H1 (cell line): ENCODE results near the gene LIMK1. TPM values are rescaled to one million over a fixed set of nuclear protein-coding genes. Genes with fewer than 3 reads are reported as not detected.

Experiments
- CTCF ChIA-PET: fragments of 300-600 bp; sonication (Branson Sonifier 250); formaldehyde crosslinking; loops from one replicate; lab custom pipeline; 2021; ENCODE audit not compliant: partially characterized antibody; lab: Charles Lee
- POLR2A ChIA-PET: fragments of 300-600 bp; sonication (Branson Sonifier 250); formaldehyde crosslinking; loops from one replicate; lab custom pipeline; 2021; ENCODE audit warnings: inconsistent platforms; ENCODE audit not compliant: partially characterized antibody; lab: Charles Lee
- DNase-seq, 2 experiments: peaks; one replicate each; pipeline versions ENCODE4 v3.0.0 to v3.0.0-alpha.2; 2010 to 2022; ENCODE audit warnings: low spot score in 2 of 2, low read depth in 1 of 2, mixed read lengths in 1 of 2
- FAIRE-seq: peaks from 2 replicates; lab custom pipeline; 2011; peaks lifted over from hg19 to GRCh38; lab: Jason Lieb, UNC
- H2AFZ ChIP-seq: 2 replicates; pipeline ENCODE4 v1.8.1; 2012; ENCODE audit warnings: low read length, inconsistent platforms
- H2AK5ac ChIP-seq: 2 replicates; pipeline ENCODE4 v1.6.1; 2013; ENCODE audit warnings: low read depth, low read length
- H2BK120ac ChIP-seq: replicated peaks from 2 replicates; pipeline ENCODE3; 2013; ENCODE audit warnings: low read depth, low read length, inconsistent platforms
- H2BK12ac ChIP-seq: 2 replicates; pipeline ENCODE4 v1.6.1; 2013; ENCODE audit warnings: low read depth, low read length
- H2BK15ac ChIP-seq: 2 replicates; pipeline ENCODE4 v1.6.1; 2013; ENCODE audit warnings: low read length
- H2BK20ac ChIP-seq: 2 replicates; pipeline ENCODE4 v1.6.1; 2013; ENCODE audit warnings: low read length
- H2BK5ac ChIP-seq: 2 replicates; pipeline ENCODE4 v1.6.1; 2013; ENCODE audit warnings: low read depth, low read length
- H3K14ac ChIP-seq: 2 replicates; pipeline ENCODE4 v1.6.1; 2013; ENCODE audit warnings: inconsistent platforms; ENCODE audit not compliant: insufficient read length
- H3K18ac ChIP-seq: 2 replicates; pipeline ENCODE4 v1.6.1; 2013; ENCODE audit warnings: low read length; ENCODE audit errors: extremely low read depth
- H3K23ac ChIP-seq: 2 replicates; pipeline ENCODE4 v1.6.1; 2013; ENCODE audit warnings: inconsistent platforms; ENCODE audit not compliant: insufficient read length
- H3K23me2 ChIP-seq: 2 replicates; pipeline ENCODE4 v1.6.1; 2013; ENCODE audit warnings: low read depth, low read length
- H3K27ac ChIP-seq: 2 replicates; pipeline ENCODE4 v1.6.1; 2011; ENCODE audit warnings: low read depth, low read length, inconsistent platforms
- H3K27me3 ChIP-seq, 4 experiments: replicated peaks in 1 of 4; 1 replicate in 1 of 4; 2 replicates in 3 of 4; pipeline versions ENCODE4 v1.6.1 to v1.8.1; 2011 to 2013; ENCODE audit warnings: low read length in 3 of 4, mild to moderate bottlenecking in 3 of 4, inconsistent platforms in 2 of 4, mixed read lengths in 2 of 4, moderate library complexity in 1 of 4; ENCODE audit not compliant: control insufficient read depth in 3 of 4, insufficient read depth in 3 of 4; ENCODE audit errors: extremely low read depth in 1 of 4
- H3K36me3 ChIP-seq, 4 experiments: 2 replicates each; pipeline versions ENCODE4 v1.6.1 to v1.8.1; 2011 to 2013; ENCODE audit warnings: mild to moderate bottlenecking in 4 of 4, low read length in 3 of 4, moderate library complexity in 2 of 4, control low read depth in 1 of 4, inconsistent platforms in 1 of 4; ENCODE audit not compliant: insufficient read depth in 4 of 4, control insufficient read depth in 2 of 4
- H3K4ac ChIP-seq: replicated peaks from 2 replicates; pipeline ENCODE3; 2013; ENCODE audit warnings: low read length, low read depth, mixed read lengths, inconsistent platforms; ENCODE audit not compliant: insufficient read length
- H3K4me1 ChIP-seq, 4 experiments: replicated peaks in 1 of 4; 1 replicate in 1 of 4; 2 replicates in 3 of 4; pipeline versions ENCODE4 v1.6.1 to v1.8.1; 2011 to 2013; ENCODE audit warnings: low read length in 3 of 4, inconsistent platforms in 2 of 4, mixed read lengths in 1 of 4; ENCODE audit not compliant: insufficient read depth in 4 of 4, control insufficient read depth in 3 of 4
- H3K4me2 ChIP-seq, 2 experiments: 2 replicates each; pipeline versions ENCODE4 v1.6.1 to v1.8.1; 2011 to 2013; ENCODE audit warnings: low read depth in 2 of 2, low read length in 2 of 2, control low read depth in 1 of 2, inconsistent platforms in 1 of 2, mild to moderate bottlenecking in 1 of 2; ENCODE audit not compliant: insufficient read depth in 1 of 2
- H3K4me3 ChIP-seq, 4 experiments: fragments of 200-600, 300-600 bp in 1 of 4; sonication (generic), shearing (Covaris generic), sonication (Bioruptor Twin) in 1 of 4; 2 replicates each; pipeline versions ENCODE4 v1.5.1 to v1.8.1; 2011 to 2016; ENCODE audit warnings: low read length in 4 of 4, low read depth in 3 of 4, control low read depth in 2 of 4, inconsistent platforms in 2 of 4, mild to moderate bottlenecking in 2 of 4, mixed read lengths in 1 of 4, moderate library complexity in 1 of 4; ENCODE audit not compliant: insufficient read depth in 2 of 4; ENCODE audit errors: extremely low read depth in 1 of 4
- H3K56ac ChIP-seq: replicated peaks from 2 replicates; pipeline ENCODE3; 2013; ENCODE audit warnings: low read depth, mild to moderate bottlenecking, mixed read lengths, low read length, inconsistent platforms; ENCODE audit not compliant: insufficient read length
- H3K79me1 ChIP-seq: 2 replicates; pipeline ENCODE4 v1.6.1; 2013; ENCODE audit warnings: low read depth, low read length, control low read depth
- H3K79me2 ChIP-seq, 2 experiments: 2 replicates each; pipeline versions ENCODE4 v1.6.1 to v1.8.1; 2012 to 2013; ENCODE audit warnings: low read length in 2 of 2, mild to moderate bottlenecking in 2 of 2, inconsistent platforms in 1 of 2; ENCODE audit not compliant: insufficient read depth in 2 of 2, control insufficient read depth in 1 of 2
- H3K9ac ChIP-seq, 4 experiments: replicated peaks in 1 of 4; 1 replicate in 1 of 4; 2 replicates in 3 of 4; pipeline versions ENCODE4 v1.6.1 to v1.8.1; 2011 to 2013; ENCODE audit warnings: low read depth in 3 of 4, low read length in 3 of 4, control low read depth in 2 of 4, mild to moderate bottlenecking in 2 of 4, moderate library complexity in 2 of 4, inconsistent platforms in 1 of 4; ENCODE audit errors: extremely low read depth in 1 of 4
- H3K9me3 ChIP-seq, 2 experiments: 2 replicates each; pipeline versions ENCODE4 v1.6.1 to v1.8.1; 2012 to 2013; ENCODE audit warnings: mild to moderate bottlenecking in 2 of 2, moderate library complexity in 2 of 2, control low read depth in 1 of 2, inconsistent platforms in 1 of 2, low read depth in 1 of 2, low read length in 1 of 2, mixed read lengths in 1 of 2; ENCODE audit not compliant: insufficient read depth in 2 of 2
- H4K20me1 ChIP-seq, 2 experiments: replicated peaks in 1 of 2; 2 replicates each; pipeline versions ENCODE3 to v1.8.1; 2011 to 2013; ENCODE audit warnings: inconsistent platforms in 2 of 2, low read length in 2 of 2, mild to moderate bottlenecking in 1 of 2; ENCODE audit not compliant: insufficient read depth in 2 of 2, control insufficient read depth in 1 of 2
- H4K5ac ChIP-seq: 2 replicates; pipeline ENCODE4 v1.6.1; 2013; ENCODE audit warnings: low read length, low read depth, mixed read lengths, inconsistent platforms; ENCODE audit not compliant: insufficient read length
- H4K8ac ChIP-seq: 2 replicates; pipeline ENCODE4 v1.8.0; 2013; ENCODE audit warnings: mild to moderate bottlenecking, moderate library complexity, low read length, inconsistent platforms; ENCODE audit not compliant: insufficient read depth; ENCODE audit errors: extremely low read depth
- H4K91ac ChIP-seq: replicated peaks from 2 replicates; pipeline ENCODE3; 2013; ENCODE audit warnings: low read length, mixed read lengths, inconsistent platforms; ENCODE audit not compliant: insufficient read length
- ATF2 ChIP-seq: IDR thresholded peaks from 2 replicates; pipeline ENCODE4 v1.6.1; 2012; ENCODE audit warnings: low read length, inconsistent platforms
- BCL11A ChIP-seq, 2 experiments: IDR thresholded peaks; one replicate each; pipeline ENCODE4 v1.6.1; 2011; ENCODE audit warnings: low read depth in 2 of 2, low read length in 2 of 2, mild to moderate bottlenecking in 2 of 2
- CHD1 ChIP-seq: IDR thresholded peaks from 2 replicates; pipeline ENCODE4 v1.6.1; 2012; ENCODE audit warnings: low read depth, low read length, improper control_type of control experiment
- CHD2 ChIP-seq: IDR thresholded peaks from 2 replicates; pipeline ENCODE4 v1.6.1; 2012; ENCODE audit warnings: low read length, improper control_type of control experiment
- EZH2 ChIP-seq: fragments of 200-600 bp; sonication (generic); IDR thresholded peaks from 2 replicates; pipeline ENCODE4 v1.7.1; 2012; ENCODE audit warnings: low read depth, mild to moderate bottlenecking, moderate library complexity, low read length, inconsistent platforms; ENCODE audit not compliant: severe bottlenecking
- HDAC6 ChIP-seq: IDR thresholded peaks from one replicate; pipeline ENCODE4 v1.7.1; 2012; ENCODE audit warnings: low read depth, mild to moderate bottlenecking, inconsistent platforms, low read length, moderate library complexity
- KDM4A ChIP-seq: IDR thresholded peaks from one replicate; pipeline ENCODE4 v1.7.1; 2012; ENCODE audit warnings: low read depth, mild to moderate bottlenecking, moderate library complexity, low read length, inconsistent platforms; ENCODE audit not compliant: severe bottlenecking
- POLR2A ChIP-seq, 2 experiments: IDR thresholded peaks; 1 replicate in 1 of 2; 2 replicates in 1 of 2; pipeline ENCODE4 v1.6.1; 2011; ENCODE audit warnings: low read depth in 2 of 2, low read length in 2 of 2, mild to moderate bottlenecking in 2 of 2; ENCODE audit errors: control extremely low read depth in 1 of 2
- RAD21 ChIP-seq, 2 experiments: IDR thresholded peaks in 1 of 2; conservative IDR thresholded peaks in 1 of 2; 2 replicates each; pipeline ENCODE4 v1.6.1; 2011; ENCODE audit warnings: low read depth in 2 of 2, low read length in 2 of 2, improper control_type of control experiment in 1 of 2, inconsistent platforms in 1 of 2, mild to moderate bottlenecking in 1 of 2, moderate library complexity in 1 of 2
- RXRA ChIP-seq: IDR thresholded peaks from 2 replicates; pipeline ENCODE4 v1.6.1; 2011; ENCODE audit warnings: low read depth, mild to moderate bottlenecking, low read length, moderate library complexity; ENCODE audit not compliant: insufficient read depth
- SP4 ChIP-seq: IDR thresholded peaks from 2 replicates; pipeline ENCODE4 v1.6.1; 2012; ENCODE audit warnings: low read length, inconsistent platforms
- SRF ChIP-seq: IDR thresholded peaks from 2 replicates; pipeline ENCODE4 v1.6.1; 2011; ENCODE audit warnings: mild to moderate bottlenecking, low read depth, low read length, moderate library complexity
- SUZ12 ChIP-seq: fragments of 200-600 bp; sonication (generic); IDR thresholded peaks from 2 replicates; pipeline ENCODE4 v1.6.1; 2012; ENCODE audit warnings: mild to moderate bottlenecking, inconsistent platforms, low read length, moderate library complexity, mixed read lengths
- WGBS, 2 experiments: shearing (Covaris generic) in 1 of 2; methylation state at CpG; one replicate each; pipeline versions ENCODE4 v1.1.6 to v1.1.7; 2013 to 2015; ENCODE audit warnings: low lambda C conversion rate in 2 of 2, mixed read lengths in 2 of 2, inconsistent platforms in 1 of 2, low coverage in 1 of 2, missing lambda C conversion rate in 1 of 2; ENCODE audit not compliant: insufficient replicate concordance in 2 of 2, insufficient coverage in 1 of 2, insufficient read length in 1 of 2; ENCODE audit errors: extremely low coverage in 1 of 2, missing lambda C conversion rate in 1 of 2; 5-methylcytosine and 5-hydroxymethylcytosine counted together
- polyA plus RNA-seq, 7 experiments: library from polyadenylated mRNA; depleted of rRNA in 3 of 7; stranded (reverse) in 5 of 7; unstranded in 2 of 7; fragments of >200 nt in 5 of 7; fragments of 200-250 nt in 2 of 7; gene quantifications; 1 replicate in 5 of 7; 2 replicates in 1 of 7; 4 replicates in 1 of 7; pipeline versions ENCODE4 v1.2.1 to v1.2.3, GENCODE V29; 2011 to 2013; ENCODE audit warnings: missing spikeins in 2 of 7, mixed read lengths in 2 of 7
- total RNA-seq: library from RNA; stranded (reverse); fragmentation: NEBNext Ultra II Directional; extraction: Animal tissue kit (Norgen Biotek cat#: 25700); gene quantifications from 2 replicates; pipeline ENCODE4 v1.2.1, GENCODE V29; 2021

LIMK1 gene
- total and polyA plus RNA-seq, 2 of the 8 experiments (the other 6 are each of a cell fraction or from before 2014, with no cell fraction given) = 93.5 to 108 TPM

- Histone ChIP-seq H3K23ac (no peak overlapping the region), H3K9ac (no peak overlapping the region), H3K9me3 (no peaks in the 10 kb centered on the region), H3K4me2 (no peak overlapping the region), H3K27ac (no peak overlapping the region), H2BK15ac (no peak overlapping the region), H3K4me3 (no peak overlapping the region), H3K79me1 (no peaks in the 10 kb centered on the region), H2BK120ac (no peak overlapping the region), H2BK12ac (no peak overlapping the region), H4K20me1 (peaks cover 0 to 9% of the 10 kb centered on the region in 2 experiments), H2AK5ac (no peak overlapping the region), H3K14ac (no peak overlapping the region), H3K36me3 (peaks cover 12 to 42% (median 31%) of the 10 kb centered on the region in 4 experiments), H3K4ac (no peak overlapping the region), H3K23me2 (0 out of 2 replicates have a peak, but pooled peaks cover 2% of the 10 kb centered on the region), H2BK20ac (no peak overlapping the region), H3K27me3 (no peaks in the 10 kb centered on the region), H2BK5ac (no peak overlapping the region), H4K5ac (no peak overlapping the region), H4K8ac (no peak overlapping the region), H3K18ac (no peak overlapping the region), H4K91ac (no peak overlapping the region), H3K79me2 (no peaks in the 10 kb centered on the region), H3K4me1 (no peaks in the 10 kb centered on the region), H2AFZ (no peak overlapping the region), H3K56ac (no peak overlapping the region)
- no peak for DNase-seq
- ChIA-PET CTCF (interaction anchor here (0.6 to 1.3 kb wide), 4 partner anchors 38 to 93 kb away, joined by 3 to 4 read pairs (median 3); no protein-coding TSS in a partner anchor), POLR2A (interaction anchor here (0.9 kb wide), 1 partner anchor 38 kb away, joined by 4 read pairs; no protein-coding TSS in a partner anchor)
- FAIRE-seq = no peak
- 94% methylated on average over 11 of the region's 11 CpGs; no CpG with 5 or more reads in 1 of the 2 experiments for WGBS, 2 experiments
- no peak for TF ChIP-seq HDAC6
- no peak for TF ChIP-seq RXRA
- TF ChIP-seq EZH2 = no peak
- no peak for TF ChIP-seq BCL11A (IDR thresholded peaks at IDR 0.05; ENCODE audit: low read depth in 2 of 2, low read length in 2 of 2)
- TF ChIP-seq CHD1 = no peak
- TF ChIP-seq SRF = no peak
- no peak for TF ChIP-seq CHD2
- TF ChIP-seq KDM4A = no peak
- TF ChIP-seq SUZ12 = no peak
- TF ChIP-seq ATF2 = no peak
- TF ChIP-seq SP4 = no peak
- no peak for TF ChIP-seq POLR2A (IDR thresholded peaks at IDR 0.05; ENCODE audit: control extremely low read depth in 1 of 2, low read depth in 2 of 2, low read length in 2 of 2)
- no peak for TF ChIP-seq RAD21 (IDR thresholded peaks at IDR 0.05 in 1 of 2, conservative IDR thresholded peaks at IDR 0.05 in 1 of 2; ENCODE audit: low read depth in 2 of 2, low read length in 2 of 2)
These were observed 22.4 kb downstream of the LIMK1 start for GRCh38 chr7:74105992-74106391.
